Endodermal cell (in vitro differentiated cells): ENCODE measurements around the gene ALDH8A1. TPM values are rescaled to one million over a fixed set of nuclear protein-coding genes. Genes with fewer than 3 reads are reported as not detected.

Source experiments
- DNase-seq: peaks from one replicate; pipeline ENCODE4 v3.0.0-alpha.2; 2017
- H3K27ac ChIP-seq: 2 replicates; pipeline ENCODE4 v1.5.1; 2013; ENCODE audit warnings: mild to moderate bottlenecking, low read depth, low read length, moderate library complexity
- H3K27me3 ChIP-seq: 2 replicates; pipeline ENCODE4 v1.6.1; 2013; ENCODE audit warnings: mild to moderate bottlenecking, low read length, moderate library complexity; ENCODE audit not compliant: insufficient read depth, control insufficient read depth, poor library complexity, severe bottlenecking
- H3K36me3 ChIP-seq: 2 replicates; pipeline ENCODE4 v1.7.0; 2013; ENCODE audit warnings: mild to moderate bottlenecking, low read length, moderate library complexity; ENCODE audit not compliant: control insufficient read depth, insufficient read depth
- H3K4me1 ChIP-seq: one replicate; pipeline ENCODE4 v1.7.0; 2013; ENCODE audit warnings: low read length; ENCODE audit not compliant: control insufficient read depth, insufficient read depth
- H3K4me3 ChIP-seq: 2 replicates; pipeline ENCODE4 v1.5.1; 2013; ENCODE audit warnings: mild to moderate bottlenecking, low read length, moderate library complexity
- H3K9ac ChIP-seq: 2 replicates; pipeline ENCODE4 v1.6.1; 2013; ENCODE audit warnings: mild to moderate bottlenecking, low read length, moderate library complexity; ENCODE audit not compliant: poor library complexity, severe bottlenecking; ENCODE audit errors: extremely low read depth
- H3K9me3 ChIP-seq: 2 replicates; pipeline ENCODE4 v1.6.1; 2013; ENCODE audit warnings: mild to moderate bottlenecking, low read length, moderate library complexity; ENCODE audit not compliant: control insufficient read depth
- H3K27ac Mint-ChIP-seq: 2 replicates; pipeline ENCODE4 v1.8.0; 2020; ENCODE audit warnings: mixed read lengths
- H3K27me3 Mint-ChIP-seq: 2 replicates; pipeline ENCODE4 v1.8.0; 2021; ENCODE audit warnings: mild to moderate bottlenecking, mixed read lengths; ENCODE audit not compliant: insufficient read depth
- H3K36me3 Mint-ChIP-seq: 2 replicates; pipeline ENCODE4 v1.8.0; 2020; ENCODE audit warnings: low read depth, mixed read lengths
- H3K4me1 Mint-ChIP-seq: 2 replicates; pipeline ENCODE4 v1.8.0; 2020; ENCODE audit warnings: mixed read lengths
- H3K4me3 Mint-ChIP-seq: 2 replicates; pipeline ENCODE4 v1.8.0; 2020; ENCODE audit warnings: mild to moderate bottlenecking, moderate library complexity, mixed read lengths
- H3K9me3 Mint-ChIP-seq: 2 replicates; pipeline ENCODE4 v1.8.0; 2020; ENCODE audit warnings: mild to moderate bottlenecking, mixed read lengths
- WGBS, 2 experiments: methylation state at CpG; one replicate each; pipeline versions ENCODE4 v1.1.5 to v1.1.7; 2013; ENCODE audit warnings: missing lambda C conversion rate in 2 of 2, mixed read lengths in 1 of 2; ENCODE audit not compliant: insufficient coverage in 1 of 2, insufficient read length in 1 of 2; 5-methylcytosine and 5-hydroxymethylcytosine counted together
- total RNA-seq, 2 donors: library from RNA; stranded (reverse); fragmentation: NEBNext Ultra II Directional in 1 of 2; extraction: Animal tissue kit (Norgen Biotek cat#: 25700) in 1 of 2; gene quantifications; 2 replicates in 1 of 2; 3 replicates in 1 of 2; pipeline ENCODE4 v1.2.1, GENCODE V29; 2021
- TF ChIP-seq, protein P1 (sequence below): fragments of 200-600 bp; sonication (generic); conservative IDR thresholded peaks from 2 replicates; pipeline ENCODE4 v1.5.0; 2021; ENCODE audit warnings: antibody characterized with exemption, mild to moderate bottlenecking

Gene ALDH8A1
- total RNA-seq, 2 donors from 2014 or later: not detected

DNA sequence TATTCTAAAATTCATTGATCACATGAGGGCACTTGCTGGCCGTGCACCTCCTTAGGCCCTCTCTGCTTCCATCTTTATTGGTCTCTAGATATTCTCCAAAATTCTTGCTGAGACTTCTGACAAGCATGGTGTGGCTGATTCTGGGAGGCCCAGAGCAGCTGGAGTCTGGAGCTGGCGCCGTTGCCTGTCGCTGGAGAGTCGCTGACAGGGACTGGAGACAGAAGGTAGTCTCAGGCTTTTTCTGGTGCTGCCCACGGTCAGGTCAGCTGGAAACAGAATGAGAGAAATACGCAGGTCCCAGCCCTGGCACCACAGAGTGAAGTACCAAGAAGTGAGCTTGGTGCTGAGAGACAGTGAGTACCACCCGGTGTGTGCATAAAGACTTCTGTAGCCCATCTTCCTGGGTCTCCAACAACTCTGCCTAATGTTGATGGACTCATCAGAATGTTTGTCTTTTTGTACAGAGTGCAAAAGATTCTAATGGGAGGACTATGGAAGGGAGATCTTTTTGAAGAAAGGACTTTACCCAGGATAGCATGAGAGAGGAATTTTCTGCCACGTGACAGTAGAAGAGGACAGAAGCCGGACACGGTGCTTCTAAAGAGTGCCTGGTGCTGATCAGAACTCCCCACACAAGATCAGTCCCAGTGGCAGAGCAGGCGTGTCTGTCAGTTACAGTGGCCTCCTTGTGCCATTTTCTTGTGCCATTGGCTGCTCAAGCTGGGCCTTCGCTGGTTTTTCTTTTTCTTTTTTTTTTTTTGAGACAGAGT, 1.8 kb upstream of the ALDH8A1 start:
- no peaks in the 10 kb centered on the region for H3K36me3 ChIP-seq
- H3K27me3 ChIP-seq: no peaks in the 10 kb centered on the region
- H3K9me3 Mint-ChIP-seq: no peaks in the 10 kb centered on the region
- H3K9ac ChIP-seq: no peak overlapping the region
- H3K27me3 Mint-ChIP-seq: no peaks in the 10 kb centered on the region
- DNase-seq: no peak
- 93 to 94% methylated on average over 11 to 13 of the region's 13 CpGs for WGBS, 2 experiments
- no peaks in the 10 kb centered on the region for H3K4me1 ChIP-seq
- H3K4me1 Mint-ChIP-seq: no peaks in the 10 kb centered on the region
- H3K4me3 Mint-ChIP-seq: no peak overlapping the region
- no peaks in the 10 kb centered on the region for H3K36me3 Mint-ChIP-seq
- TF ChIP-seq, protein P1, sequence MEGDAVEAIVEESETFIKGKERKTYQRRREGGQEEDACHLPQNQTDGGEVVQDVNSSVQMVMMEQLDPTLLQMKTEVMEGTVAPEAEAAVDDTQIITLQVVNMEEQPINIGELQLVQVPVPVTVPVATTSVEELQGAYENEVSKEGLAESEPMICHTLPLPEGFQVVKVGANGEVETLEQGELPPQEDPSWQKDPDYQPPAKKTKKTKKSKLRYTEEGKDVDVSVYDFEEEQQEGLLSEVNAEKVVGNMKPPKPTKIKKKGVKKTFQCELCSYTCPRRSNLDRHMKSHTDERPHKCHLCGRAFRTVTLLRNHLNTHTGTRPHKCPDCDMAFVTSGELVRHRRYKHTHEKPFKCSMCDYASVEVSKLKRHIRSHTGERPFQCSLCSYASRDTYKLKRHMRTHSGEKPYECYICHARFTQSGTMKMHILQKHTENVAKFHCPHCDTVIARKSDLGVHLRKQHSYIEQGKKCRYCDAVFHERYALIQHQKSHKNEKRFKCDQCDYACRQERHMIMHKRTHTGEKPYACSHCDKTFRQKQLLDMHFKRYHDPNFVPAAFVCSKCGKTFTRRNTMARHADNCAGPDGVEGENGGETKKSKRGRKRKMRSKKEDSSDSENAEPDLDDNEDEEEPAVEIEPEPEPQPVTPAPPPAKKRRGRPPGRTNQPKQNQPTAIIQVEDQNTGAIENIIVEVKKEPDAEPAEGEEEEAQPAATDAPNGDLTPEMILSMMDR: no peak
- no peaks in the 10 kb centered on the region for H3K9me3 ChIP-seq
- H3K27ac Mint-ChIP-seq: no peak overlapping the region
- no peak overlapping the region for H3K4me3 ChIP-seq
- no peak overlapping the region for H3K27ac ChIP-seq

DNA sequence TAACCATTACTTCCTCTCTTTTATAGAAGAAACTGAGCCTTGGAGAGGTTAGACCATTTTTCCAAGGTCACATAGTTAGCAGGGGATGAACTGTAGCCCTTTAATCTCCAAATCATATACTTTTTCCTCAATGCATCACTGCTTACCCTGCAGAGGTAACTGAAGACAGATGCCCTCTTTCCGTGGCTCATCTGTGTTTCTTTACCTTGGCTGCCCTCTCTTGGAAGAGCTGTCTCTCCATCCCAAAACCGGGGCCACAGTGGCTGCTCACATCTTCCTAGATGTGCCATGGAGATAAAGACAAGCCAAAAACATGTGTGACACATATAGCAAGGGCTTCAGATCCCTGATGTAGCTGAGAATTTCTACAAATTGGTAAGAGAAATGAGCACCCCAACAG, 581 bp upstream of the ALDH8A1 start:
- TF ChIP-seq, protein P1: no peak
- no peak overlapping the region for H3K9ac ChIP-seq
- Mint-ChIP-seq H3K4me3 (no peak overlapping the region), H3K9me3 (no peaks in the 10 kb centered on the region), H3K36me3 (no peaks in the 10 kb centered on the region), H3K27me3 (no peaks in the 10 kb centered on the region), H3K27ac (no peak overlapping the region), H3K4me1 (no peaks in the 10 kb centered on the region)
- no peaks in the 10 kb centered on the region for H3K9me3 ChIP-seq
- no peak overlapping the region for H3K4me3 ChIP-seq
- no peaks in the 10 kb centered on the region for H3K27me3 ChIP-seq
- no peak overlapping the region for H3K27ac ChIP-seq
- 79 to 90% methylated on average over 2 of the region's 2 CpGs for WGBS, 2 experiments
- DNase-seq: no peak
- no peaks in the 10 kb centered on the region for H3K4me1 ChIP-seq
- no peaks in the 10 kb centered on the region for H3K36me3 ChIP-seq

DNA sequence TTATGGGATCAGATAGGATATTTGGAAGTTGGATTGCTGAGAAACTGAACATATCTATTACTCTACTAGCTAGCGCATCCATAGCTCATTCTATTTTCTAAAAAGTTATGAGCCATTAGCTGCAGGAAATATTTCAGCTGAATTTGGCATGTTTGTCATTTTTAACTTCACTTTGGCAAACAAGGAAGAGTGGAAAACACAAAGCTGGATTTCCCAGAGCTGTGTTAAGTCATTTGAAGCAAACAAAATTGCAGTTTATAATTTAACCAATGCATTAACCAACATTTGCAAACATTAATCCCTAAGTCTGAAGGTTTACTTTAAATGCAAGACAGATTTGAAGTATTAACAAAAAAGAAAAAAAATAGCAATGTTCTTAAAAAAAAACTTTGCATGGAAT, 1.2 kb downstream of the ALDH8A1 start:
- Mint-ChIP-seq H3K27ac (no peak overlapping the region), H3K27me3 (no peaks in the 10 kb centered on the region), H3K4me1 (no peaks in the 10 kb centered on the region), H3K36me3 (no peaks in the 10 kb centered on the region), H3K9me3 (no peaks in the 10 kb centered on the region), H3K4me3 (no peak overlapping the region)
- Histone ChIP-seq H3K4me1 (no peaks in the 10 kb centered on the region), H3K4me3 (no peak overlapping the region), H3K36me3 (no peaks in the 10 kb centered on the region), H3K9ac (no peak overlapping the region), H3K27ac (no peak overlapping the region), H3K9me3 (no peaks in the 10 kb centered on the region), H3K27me3 (no peaks in the 10 kb centered on the region)
- TF ChIP-seq, protein P1: no peak
- WGBS, 2 experiments: 90% methylated on average over 1 of the region's 1 CpG; no CpG with 5 or more reads in 1 of the 2 experiments
- no peak for DNase-seq
